Measurements from ENCODE around the gene JAKMIP3.
"Not testable (repeated sequence)": the region's sequence is repeated elsewhere in the genome, so short reads cannot be mapped to it uniquely, and the experiment has no call there.

Gene JAKMIP3

DNA sequence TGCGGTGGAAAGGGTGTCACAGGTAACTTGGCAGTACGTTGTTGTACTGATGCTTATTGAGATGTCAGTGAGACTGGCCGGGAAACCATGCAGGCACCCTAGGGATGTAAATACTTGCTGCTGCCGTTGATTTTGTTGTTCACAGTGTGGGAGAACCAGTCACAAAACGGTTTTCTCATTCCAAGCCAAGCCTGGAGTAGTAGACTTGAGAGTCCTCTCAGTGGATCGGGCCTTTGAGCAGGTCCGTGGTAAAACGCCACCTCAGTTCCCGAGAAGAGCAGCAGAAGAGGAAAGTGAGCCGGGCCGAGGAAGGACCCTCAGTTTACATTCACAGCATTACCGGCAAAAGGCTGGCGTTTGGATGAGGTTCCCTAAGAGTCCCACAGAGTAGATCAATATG lies 1.1 kb downstream of the JAKMIP3 start:
- DNase-seq: no peak

DNA sequence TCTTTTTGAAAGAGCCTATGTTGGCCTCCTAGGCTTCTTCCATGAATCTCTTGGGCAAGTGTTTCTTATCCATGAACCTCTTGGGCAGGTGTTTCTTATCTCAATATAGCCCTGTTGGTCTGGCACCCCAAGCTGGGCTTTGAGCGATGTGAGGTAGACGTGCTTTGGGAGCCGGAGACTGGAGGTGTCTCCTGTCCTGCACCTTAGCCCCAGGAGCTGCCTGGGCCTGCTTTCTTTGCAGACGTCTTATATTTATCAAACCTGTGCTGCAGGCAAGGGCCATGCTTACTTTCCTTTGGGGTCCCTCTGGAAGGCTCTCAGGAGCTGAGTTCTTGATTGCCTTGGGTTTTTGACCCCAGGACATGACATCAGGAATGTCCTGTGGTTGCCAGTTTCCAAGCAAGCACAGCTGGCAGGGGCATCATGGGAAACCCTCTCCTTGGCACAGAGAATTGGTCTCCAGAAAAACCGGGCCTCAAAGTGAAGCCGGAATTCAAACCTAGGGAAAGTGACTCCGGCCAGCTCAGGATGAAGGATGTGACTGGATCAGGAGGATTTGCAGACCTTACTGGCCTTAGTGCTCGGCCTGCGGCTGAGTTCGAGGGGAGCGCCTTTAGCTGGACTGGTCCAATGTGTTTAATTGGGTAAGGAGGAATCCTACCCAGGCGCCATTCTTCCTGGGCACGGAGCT lies 2.8 kb downstream of the JAKMIP3 start:
- DNase-seq: no peak

DNA sequence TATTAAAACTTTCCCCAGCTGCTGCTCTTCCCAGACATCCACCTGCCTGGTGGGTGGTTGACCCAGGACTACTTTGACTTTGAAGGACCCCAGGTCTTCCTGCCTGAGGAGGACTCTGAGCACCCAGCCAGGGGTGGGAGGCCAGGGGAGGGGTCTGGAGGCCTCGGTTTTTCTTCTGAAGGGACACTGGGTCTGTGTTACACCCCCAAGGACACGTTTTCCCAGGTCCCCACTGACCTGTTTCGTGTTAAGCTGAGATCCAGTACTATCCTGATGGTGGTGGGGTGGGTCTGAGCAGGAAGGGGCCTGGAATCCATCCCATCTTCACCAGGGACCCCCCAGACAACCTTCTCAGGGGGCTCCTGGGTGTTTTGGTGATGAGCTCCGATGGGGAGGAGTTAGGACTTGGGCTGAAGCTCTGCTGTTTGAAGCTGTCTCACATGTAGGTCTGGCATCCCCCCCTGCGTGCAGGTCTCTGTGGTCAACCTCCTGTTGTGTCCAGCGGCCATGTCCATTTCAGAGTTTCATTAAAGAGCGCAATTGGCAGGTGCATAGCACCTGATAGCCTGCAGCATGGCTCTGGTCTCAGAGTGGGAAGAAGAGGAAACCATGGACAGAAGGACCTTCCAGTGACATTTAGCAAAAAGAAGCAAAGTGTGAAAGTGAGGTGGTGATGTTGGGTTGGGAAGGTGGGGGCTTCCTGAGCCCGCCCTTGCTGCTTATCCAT lies 3.5 kb downstream of the JAKMIP3 start:
- no peak for DNase-seq

DNA sequence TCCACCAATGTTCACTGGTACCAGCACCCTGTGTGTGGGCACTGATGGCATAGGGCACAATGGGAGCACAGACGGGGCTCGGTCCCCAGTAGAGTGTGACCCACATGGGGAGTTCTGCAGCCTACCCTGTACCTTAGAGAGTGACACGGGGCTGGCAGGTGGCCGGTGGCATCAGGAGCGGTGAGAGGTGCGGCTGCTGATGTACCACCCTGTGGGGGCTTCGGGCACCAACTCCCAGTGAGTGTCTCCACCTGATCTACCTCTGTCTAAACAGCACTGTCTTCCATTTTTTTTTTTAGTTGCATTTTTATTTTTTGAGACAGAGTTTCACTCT lies 4.1 kb downstream of the JAKMIP3 start:
- DNase-seq: no peak

DNA sequence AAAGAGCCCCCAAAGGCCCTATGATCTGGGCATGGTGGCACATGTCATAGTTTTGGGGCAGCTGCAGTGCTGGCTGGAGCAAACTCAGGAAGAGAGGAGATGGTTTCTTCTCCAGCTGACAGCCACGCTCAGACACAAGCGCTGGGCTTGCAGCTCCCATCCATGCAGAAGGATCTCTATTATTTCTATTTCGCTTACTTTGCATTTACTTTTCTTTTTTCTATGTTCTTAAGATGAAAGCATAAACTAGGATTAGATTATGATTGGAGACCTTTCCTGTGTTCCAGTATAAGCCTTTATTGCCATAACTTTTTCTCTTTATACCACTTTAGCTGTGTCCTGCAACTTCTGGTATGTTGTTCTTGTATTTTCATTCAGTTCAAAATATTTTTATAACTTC lies 5.0 kb downstream of the JAKMIP3 start:
- no peak for DNase-seq

DNA sequence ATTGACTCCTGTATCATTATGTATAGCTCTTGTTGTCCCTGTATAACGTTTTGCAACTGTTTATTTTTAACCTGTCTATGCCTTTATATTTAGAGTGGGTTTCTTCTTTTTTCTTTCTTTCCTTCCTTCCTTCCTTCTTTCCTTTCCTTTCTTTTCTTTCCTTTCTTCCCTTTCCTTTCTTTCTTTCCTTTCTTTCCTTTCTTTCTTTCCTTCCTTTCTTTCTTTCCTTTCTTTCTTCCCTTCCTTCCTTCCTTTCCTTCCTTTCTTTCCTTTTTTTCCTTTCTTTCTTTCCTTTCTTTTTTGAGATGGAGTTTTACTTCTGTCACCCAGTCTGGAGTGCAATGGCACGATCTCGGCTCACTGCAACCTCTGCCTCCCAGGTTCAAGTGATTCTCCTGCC lies 5.9 kb downstream of the JAKMIP3 start:
- DNase-seq: no peak

DNA sequence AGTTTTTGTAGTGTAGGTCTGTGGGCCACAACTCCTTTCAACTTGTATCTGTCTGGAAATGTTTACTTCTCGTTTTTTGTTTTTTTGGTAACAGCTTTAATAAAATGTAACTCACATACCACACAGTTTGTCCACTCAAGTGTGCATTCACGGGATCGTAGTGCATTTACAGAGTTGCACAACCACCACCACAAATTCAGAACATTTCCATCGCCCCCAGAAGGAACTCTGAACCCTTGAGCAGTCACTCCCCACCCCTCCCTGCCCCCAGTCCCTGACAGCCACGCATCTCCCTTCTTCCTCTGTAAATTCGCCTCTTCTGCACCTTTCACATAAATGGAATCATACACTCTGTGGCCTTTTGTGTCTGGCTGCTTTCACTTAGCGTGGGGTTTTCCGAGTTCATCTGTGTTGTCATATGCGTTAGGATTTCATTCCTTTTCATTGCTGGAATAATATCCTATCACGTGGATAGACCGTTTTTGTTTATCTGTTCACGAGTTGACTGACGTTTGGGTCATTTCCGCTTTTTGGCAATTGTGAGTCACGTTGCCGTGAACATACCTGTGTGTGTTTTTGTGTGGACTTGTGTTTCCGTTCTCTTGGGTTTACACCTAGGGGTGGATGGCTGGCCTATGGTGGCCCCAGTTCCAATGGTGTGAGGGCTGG lies 10.3 kb downstream of the JAKMIP3 start:
- no peak for DNase-seq

DNA sequence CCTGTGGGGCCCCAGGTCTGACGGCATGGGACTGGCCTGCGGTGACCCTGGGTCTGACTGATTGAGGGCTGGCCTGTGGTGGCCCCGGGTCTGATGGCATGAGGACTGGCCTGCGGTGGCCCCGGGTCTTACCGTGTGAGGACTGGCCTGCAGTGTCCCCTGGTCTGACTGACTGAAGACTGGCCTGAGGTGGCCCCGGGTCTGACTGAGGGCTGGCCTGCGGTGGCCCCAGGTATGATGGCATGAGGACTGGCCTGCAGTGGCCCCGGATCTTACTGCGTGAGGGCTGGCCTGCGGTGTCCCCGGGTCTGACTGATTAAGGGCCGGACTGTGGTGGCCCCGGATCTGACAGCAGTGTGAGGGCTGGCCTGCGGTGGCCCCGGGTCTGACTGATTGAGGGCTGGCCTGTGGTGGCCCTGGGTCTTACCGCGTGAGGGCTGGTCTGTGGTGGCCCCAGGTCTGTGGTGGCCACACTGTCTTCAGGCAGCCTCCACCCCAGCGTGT lies 10.9 kb downstream of the JAKMIP3 start:
- no peak for DNase-seq

DNA sequence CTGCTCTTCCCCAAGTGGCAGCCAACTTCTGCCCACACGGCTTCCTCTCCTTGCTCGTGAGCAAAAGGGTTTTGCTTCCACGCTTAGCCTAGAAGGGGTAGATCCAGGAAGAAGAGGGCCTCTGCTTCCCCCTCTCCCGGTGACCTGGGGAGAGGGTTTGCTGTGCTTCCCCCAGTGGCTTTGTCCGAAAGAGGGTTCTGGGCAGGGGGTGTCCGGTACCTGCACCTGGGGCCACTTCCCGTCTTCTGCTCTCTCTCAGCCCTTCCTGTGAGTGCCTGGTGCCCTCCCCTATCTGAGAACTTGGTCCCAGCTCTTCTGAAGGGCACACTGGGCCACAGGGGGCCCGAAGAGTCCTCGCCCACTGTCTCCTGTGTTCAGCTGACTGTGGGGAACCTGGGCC lies 11.3 kb downstream of the JAKMIP3 start:
- no peak for DNase-seq

DNA sequence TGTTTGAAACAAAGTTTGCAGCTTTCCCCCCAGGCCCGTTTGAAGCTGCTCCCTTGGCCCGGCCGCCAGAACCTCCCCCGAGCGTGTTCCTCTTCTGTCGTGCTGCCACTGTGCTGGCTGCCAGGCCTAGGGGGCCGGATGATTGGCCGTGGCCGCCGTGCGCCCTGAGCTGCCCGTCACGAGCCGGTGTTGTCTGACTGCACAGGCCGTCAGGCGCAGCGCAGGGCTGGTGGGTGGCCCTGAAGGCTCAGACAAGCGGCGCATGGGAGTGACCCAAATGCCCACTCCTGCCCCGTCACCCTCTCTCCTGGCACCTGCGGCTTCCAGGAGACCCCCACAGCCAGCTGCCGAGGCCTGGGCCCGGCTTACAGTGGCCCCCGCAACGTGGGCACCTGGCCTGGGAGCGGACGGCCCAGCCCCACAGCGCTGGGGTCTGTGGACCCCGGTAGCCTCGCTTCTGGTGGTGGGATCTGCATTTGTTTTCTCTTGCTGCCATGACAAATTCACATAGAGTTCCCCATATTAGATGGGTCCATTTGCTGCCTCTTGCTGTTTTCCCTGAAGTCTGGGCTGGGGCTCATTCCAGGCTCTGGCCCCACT lies 13.1 kb downstream of the JAKMIP3 start:
- DNase-seq: no peak

DNA sequence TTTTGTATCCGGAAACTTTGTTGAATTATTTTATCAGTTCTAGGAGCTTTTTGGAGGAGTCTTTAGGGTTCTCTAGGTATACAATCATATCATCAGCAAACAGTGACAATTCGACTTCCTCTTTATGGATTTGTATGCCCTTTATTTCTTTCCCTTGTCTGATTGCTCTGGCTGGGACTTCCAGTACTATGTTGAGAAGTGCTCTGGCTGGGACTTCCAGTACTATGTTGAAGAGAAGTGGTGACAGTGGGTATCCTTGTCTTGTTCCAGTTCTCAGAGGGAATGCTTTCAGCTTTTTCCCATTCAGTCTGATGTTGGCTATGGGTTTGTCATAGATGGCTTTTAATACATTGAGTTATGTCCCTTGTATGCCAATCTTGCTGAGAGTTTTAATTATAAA lies 18.6 kb downstream of the JAKMIP3 start:
- not testable (repeated sequence) for DNase-seq

DNA sequence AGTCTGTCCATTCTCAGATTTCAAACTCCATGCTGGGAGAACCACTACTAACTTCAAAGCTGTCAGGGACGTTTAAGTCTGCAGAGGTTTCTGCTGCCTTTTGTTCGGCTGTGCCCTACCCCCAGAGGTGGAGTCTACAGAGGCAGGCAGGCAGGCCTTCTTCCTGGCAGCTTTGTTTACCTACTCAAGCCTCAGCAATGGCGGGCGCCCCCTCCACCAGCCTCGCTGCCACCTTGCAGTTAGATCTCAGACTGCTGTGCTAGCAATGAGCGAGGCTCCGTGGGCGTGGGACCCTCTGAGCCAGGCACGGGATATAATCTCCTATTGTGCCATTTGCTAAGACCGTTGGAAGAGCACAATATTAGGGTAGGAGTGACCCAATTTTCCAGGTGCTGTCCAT lies 27.5 kb downstream of the JAKMIP3 start:
- DNase-seq: not testable (repeated sequence)

DNA sequence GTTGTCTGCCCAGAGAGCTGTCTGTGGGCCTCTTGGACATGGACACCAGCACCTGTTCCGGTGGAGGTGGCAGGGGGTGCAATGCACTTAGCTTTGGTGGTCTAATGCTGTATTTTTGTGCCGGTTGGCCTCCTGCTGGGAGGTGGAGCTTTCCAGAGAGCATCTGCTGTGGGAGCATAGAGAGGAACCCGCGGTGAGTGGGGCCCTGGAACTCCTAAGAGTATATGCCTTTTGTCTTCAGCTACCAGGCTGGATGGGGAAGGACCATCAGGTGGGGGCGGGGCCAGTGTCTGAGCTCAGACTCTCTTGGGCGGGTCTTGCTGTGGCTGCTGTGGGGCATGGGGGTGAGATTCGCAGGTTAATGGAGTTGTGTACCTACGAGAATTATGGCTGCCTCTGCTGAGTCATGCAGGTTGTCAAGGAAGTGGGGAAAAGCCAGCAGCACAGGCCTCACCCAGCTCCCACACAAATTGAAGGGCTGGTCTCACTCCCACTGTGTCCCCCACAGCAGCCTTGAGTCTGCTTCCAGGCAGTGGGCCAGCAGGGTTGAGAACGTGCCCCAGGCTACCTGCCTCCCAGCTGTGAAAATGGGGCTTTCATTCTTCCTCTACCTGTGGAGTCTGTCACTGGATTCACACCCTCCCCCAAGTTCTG lies 29.0 kb downstream of the JAKMIP3 start:
- DNase-seq: no peak

DNA sequence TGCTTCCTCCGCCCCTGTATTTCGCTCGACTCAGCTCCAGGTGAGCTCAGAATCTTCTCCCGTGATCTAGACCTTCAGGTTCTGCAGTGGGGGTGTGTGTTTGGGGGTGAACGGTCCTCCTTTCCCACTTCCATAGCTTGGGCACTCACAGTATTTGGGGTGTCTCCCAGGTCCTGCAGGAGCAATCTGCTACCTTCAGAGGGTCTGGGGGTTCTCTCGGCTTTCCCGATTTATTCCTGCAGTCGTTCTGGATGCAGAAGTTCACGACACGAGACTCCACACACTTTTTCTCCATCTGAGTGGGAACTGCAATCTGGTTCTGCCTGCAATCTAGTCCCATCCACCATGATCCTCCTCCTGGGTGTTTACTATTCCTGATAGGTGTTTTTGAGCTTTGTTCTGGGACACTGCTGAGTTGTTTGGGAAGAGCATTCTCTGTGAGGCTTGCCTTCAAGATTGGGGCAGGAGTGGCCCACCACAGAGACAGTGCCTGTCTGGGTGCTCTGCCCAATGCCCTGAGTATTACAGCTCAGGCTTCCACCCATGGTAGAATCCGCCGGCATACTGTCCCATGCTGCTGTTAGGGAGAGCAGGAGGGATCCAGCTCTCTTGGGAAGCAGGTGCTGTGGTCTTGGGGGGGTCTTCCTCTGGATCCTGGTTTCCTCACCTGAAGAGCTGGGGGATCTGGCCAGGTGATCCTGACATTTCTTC lies 29.8 kb downstream of the JAKMIP3 start:
- no peak for DNase-seq

DNA sequence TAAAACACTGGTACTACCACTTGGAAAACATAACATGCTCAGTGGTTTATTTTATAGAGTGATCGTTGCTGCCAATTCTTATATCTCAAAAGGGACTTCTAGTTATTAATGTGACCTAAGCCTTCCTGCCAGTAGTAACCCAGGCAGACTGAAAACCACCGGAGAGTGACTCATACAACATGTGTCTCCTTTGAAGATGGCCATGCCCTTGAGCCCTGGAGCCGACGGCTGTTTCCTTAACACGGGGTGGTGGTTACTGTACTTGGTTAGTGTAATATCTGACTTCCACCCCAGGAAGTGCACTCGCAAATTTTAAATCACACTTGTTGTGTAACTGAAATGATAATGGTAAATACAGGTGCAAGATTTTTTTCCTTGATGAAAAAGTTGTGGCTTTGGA lies 30.5 kb downstream of the JAKMIP3 start:
- DNase-seq: no peak

DNA sequence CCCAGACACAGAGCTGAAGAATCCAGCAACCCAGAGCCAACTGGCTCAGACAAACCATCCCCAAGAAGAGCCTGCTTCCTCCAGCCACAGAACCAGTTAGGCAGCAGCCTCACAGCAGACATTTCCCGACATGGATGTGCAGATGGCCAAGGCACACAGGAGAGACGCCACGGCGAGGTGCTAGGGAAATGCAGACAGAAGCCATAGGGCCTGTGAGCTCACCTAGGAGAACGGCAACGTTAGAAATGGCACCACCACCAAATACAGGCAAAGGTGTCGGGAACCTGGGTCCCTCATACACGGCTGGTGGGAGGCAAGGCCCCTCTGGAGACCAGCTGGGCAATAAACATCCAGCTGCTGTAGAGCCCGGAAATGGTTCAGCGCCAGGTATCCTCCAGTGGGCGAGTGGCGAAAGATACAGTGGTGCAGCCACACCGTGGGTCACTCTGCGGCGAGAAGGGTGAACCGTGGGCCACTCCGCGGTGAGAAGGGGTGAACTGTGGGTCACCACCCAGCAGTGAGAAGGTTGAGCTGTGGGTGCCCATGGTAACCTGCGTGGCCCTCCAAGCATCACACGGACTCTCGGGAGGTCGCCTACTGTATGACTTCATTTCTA lies 31.2 kb downstream of the JAKMIP3 start:
- no peak for DNase-seq

DNA sequence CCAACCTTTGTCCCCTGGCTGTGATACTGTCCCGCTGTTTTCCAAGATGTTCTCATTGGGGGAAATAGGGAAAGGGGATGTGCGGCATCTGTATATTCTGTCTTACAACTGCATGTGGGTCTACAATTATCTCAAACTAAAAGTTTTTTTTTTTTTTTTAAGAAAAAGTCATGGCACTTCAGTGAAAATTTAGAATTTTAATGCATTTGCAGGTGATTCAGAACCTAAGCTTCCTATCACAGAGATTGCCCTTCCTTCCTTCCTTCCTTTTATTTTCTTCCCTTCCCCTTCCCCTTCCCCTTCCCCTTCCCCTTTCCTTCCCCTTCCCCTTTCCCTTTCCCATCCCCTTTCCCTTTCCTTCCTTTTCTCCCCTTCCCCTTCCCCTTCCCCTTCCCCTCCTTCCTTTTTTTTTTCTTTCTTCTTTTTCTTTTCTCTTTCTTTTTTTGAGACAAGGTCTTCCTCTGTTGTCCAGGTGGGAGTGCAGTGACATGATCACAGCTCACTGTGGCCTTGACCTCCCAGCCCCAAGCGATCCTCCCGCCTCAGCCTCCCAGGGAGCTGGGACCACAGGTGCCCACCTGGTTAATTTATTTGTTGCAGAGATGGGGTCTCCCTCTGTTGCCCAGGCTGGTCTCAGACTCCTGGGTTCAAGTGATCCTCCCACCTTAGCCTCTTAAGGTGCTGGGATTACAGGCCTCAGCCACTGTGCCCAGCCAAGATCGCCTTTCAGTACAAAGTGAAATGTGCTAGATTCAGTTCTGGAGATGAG lies 32.0 kb downstream of the JAKMIP3 start:
- no peak for DNase-seq

DNA sequence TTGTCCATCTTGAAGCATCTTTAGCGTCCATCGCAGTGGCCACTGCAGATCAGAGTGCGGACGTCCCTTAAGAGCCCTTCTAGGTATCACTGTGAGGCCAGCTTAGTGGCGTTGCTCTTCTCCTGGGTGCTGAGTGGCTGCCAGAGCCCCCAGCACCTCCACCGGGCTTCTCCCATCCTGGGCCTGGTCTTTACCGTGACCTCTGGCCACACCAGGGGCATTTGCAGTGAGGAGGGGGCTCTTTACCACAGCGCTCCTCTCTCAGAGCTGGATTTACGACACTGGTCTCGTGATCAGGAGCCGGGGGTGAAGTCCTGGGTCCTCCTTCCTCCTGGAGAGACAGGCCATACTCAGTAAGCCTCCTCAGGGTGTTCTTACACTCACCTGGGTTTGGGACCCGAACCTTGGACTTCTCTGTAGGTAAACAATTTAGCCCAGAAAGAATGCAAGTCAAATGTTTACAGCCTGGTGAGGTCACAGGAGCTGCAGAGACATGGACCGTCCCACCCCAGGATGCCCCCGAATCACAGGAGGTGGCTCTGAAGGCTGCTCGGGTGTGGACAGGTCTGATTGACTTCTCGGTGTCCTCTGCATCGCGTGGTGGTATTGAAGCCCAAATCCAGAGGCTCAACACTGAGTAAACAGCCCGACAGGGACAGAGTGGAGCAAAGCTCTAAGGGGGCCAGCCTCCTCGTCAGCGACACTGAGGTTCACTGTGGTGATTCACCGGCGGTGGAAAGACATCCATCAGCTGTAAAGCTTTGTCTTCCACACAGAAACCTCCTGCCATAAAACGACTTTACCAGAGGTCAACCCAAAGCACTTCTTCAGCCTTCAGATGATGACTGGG lies 33.0 kb downstream of the JAKMIP3 start:
- no peak for DNase-seq

DNA sequence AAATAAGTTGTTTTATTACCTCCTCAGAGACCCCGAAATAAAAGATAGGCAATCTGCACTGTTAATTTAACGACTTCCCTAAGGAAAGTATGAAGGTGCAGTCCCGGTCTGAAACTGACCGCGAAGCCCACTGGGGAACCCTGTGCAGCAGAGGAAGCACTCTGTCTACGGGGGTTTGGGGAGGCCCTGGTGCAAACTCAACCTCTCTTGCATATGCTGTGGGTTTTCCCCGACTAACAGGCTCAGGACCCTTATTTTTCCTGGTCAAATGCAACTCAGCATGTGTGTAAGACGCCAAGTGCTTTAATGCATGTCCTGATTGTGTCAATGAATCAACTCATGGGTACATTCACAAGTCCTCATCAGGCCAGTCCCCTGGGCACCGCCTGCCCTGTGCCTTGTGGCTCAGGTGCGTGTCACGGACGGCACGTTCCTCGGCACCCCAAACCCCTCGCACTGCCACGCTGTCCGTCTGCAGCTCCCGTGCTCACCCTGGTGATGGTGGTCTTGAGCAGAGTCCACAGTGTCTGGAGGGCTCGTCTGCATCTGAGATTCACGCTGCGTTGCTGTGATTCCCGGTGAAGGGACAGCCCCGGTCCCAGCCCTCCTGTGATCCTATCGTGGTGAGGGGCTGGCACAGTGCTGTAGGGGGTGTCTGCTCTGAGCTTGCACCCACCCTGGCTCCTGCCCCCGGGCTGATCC lies 33.8 kb downstream of the JAKMIP3 start:
- no peak for DNase-seq

DNA sequence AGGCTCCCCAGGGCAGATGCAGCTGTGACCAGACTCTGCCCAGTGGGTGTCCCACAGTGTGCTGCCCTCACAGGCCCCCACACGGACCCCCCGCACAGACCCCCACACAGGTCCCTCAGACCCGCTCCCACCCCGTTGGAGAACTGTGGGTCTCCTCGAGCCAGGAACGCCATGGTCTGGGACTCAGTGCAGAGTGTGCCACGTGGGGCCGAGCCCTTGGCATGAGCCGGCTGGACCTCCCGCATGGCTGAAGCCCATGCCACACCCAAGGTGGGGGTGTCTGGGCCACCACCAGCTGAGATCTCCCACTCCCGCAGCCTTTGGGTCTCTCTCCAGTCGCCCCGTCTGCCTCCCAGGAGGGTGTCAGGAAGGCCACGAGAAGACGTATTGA lies 34.3 kb downstream of the JAKMIP3 start:
- DNase-seq: no peak

All from NCI-H524 (cell line).